Measurements from ENCODE around the gene PDE4A. TPM values are rescaled to one million over a fixed set of nuclear protein-coding genes. Genes with fewer than 3 reads are reported as not detected.

Gene PDE4A
- total and polyA plus RNA-seq, 2 experiments from 2014 or later, result 5.2 to 5.4 TPM

- Histone ChIP-seq H3K4me1 (ENCODE audit: insufficient read depth) (peaks cover 20% of the 10 kb centered on the region), H3K27ac (ENCODE audit: low read depth) (no peak overlapping the region), H3K9me2 (ENCODE audit: insufficient read depth) (no peaks in the 10 kb centered on the region), H3K36me3 (ENCODE audit: insufficient read depth) (no peaks in the 10 kb centered on the region), H3K4me3 (peak overlapping the region; percentile 67), H3F3A (replicated peaks; ENCODE audit: low read depth) (peaks cover 26% of the 10 kb centered on the region; the same call in 1 of the 2 replicates), H2AFZ (peak overlapping the region; percentile 94), H3K27me3 (ENCODE audit: insufficient read depth) (peaks cover 74% of the 10 kb centered on the region), H4K20me1 (replicated peaks; ENCODE audit: insufficient read depth) (0 out of 2 replicates have a peak, but pooled peaks cover 8% of the 10 kb centered on the region), H3K4me2 (peak overlapping the region; percentile 86), H3K79me2 (replicated peaks; ENCODE audit: insufficient read depth) (no peaks in the 10 kb centered on the region)
- no peaks in the 10 kb centered on the region; the same call in 2 of the 3 replicates for H3K36me3 Mint-ChIP-seq (ENCODE audit: low read depth)
- peak; percentile 85 for DNase-seq (ENCODE audit: low spot score)
- H3K4me3 Mint-ChIP-seq, result peak overlapping the region; percentile 75
- H3K27ac Mint-ChIP-seq, result no peak overlapping the region
- ATAC-seq, result peak; percentile 69
- peaks cover 22% of the 10 kb centered on the region for H3K4me1 Mint-ChIP-seq
- H3K9me3 Mint-ChIP-seq, result no peaks in the 10 kb centered on the region; the same call in 2 of the 3 replicates
- peak; percentile 53 for TF ChIP-seq EZH2 (IDR thresholded peaks at IDR 0.05; ENCODE audit: low read depth, unreplicated experiment)
- peak; percentile 44; the same call in 1 of the 2 replicates for TF ChIP-seq POLR2AphosphoS5 (IDR thresholded peaks at IDR 0.05; ENCODE audit: low read depth)
- TF ChIP-seq CREB1 (CRISPR knock-in tag; IDR thresholded peaks at IDR 0.05; ENCODE audit: low read depth), result peak; percentile 35; the same call in 1 of the 2 replicates
- TF ChIP-seq ZNF331 (CRISPR knock-in tag; IDR thresholded peaks at IDR 0.05; ENCODE audit: low read depth), result no peak
- peak; percentile 36 to 41 for TF ChIP-seq CTCF (conservative IDR thresholded peaks at IDR 0.05; ENCODE audit: low read depth in 2 of 2)
- H3K27me3 Mint-ChIP-seq (ENCODE audit: insufficient read depth, low read depth, poor library complexity), result peaks cover 67% of the 10 kb centered on the region
Measured at GRCh38 chr19:10514211-10515145, 94.1 kb downstream of the PDE4A start.

GRCh38 chr19:10516064-10516385 is 95.7 kb downstream of the PDE4A start:
- Histone ChIP-seq H3K36me3 (ENCODE audit: insufficient read depth) (no peaks in the 10 kb centered on the region), H2AFZ (no peak overlapping the region), H4K20me1 (replicated peaks; ENCODE audit: insufficient read depth) (0 out of 2 replicates have a peak, but pooled peaks cover 8% of the 10 kb centered on the region), H3K27ac (ENCODE audit: low read depth) (no peak overlapping the region), H3K4me1 (ENCODE audit: insufficient read depth) (peaks cover 16% of the 10 kb centered on the region), H3F3A (replicated peaks; ENCODE audit: low read depth) (peaks cover 21% of the 10 kb centered on the region; the same call in 1 of the 2 replicates), H3K27me3 (ENCODE audit: insufficient read depth) (peaks cover 85% of the 10 kb centered on the region), H3K9me2 (ENCODE audit: insufficient read depth) (no peaks in the 10 kb centered on the region), H3K4me2 (no peak overlapping the region), H3K4me3 (no peak overlapping the region), H3K79me2 (replicated peaks; ENCODE audit: insufficient read depth) (no peaks in the 10 kb centered on the region)
- Mint-ChIP-seq H3K4me1 (peaks cover 25% of the 10 kb centered on the region), H3K27me3 (ENCODE audit: insufficient read depth, low read depth, poor library complexity) (peaks cover 65% of the 10 kb centered on the region), H3K4me3 (peak overlapping the region; percentile 2; the same call in 2 of the 3 replicates), H3K27ac (no peak overlapping the region), H3K9me3 (no peaks in the 10 kb centered on the region; the same call in 2 of the 3 replicates), H3K36me3 (ENCODE audit: low read depth) (no peaks in the 10 kb centered on the region; the same call in 2 of the 3 replicates)
- DNase-seq (ENCODE audit: low spot score) (no peak), ATAC-seq (no peak)
- TF ChIP-seq ETS1 (IDR thresholded peaks at IDR 0.05), result no peak
- TF ChIP-seq ZNF462 (CRISPR knock-in tag; IDR thresholded peaks at IDR 0.05), result no peak
- TF ChIP-seq JUNB (IDR thresholded peaks at IDR 0.05; ENCODE audit: unreplicated experiment), result no peak
- TF ChIP-seq ZNF331 (CRISPR knock-in tag; IDR thresholded peaks at IDR 0.05; ENCODE audit: low read depth), result no peak
- no peak for TF ChIP-seq CREB1 (CRISPR knock-in tag; IDR thresholded peaks at IDR 0.05; ENCODE audit: low read depth)
- no peak for TF ChIP-seq STAT1 (IDR thresholded peaks at IDR 0.05; ENCODE audit: unreplicated experiment)
- no peak for TF ChIP-seq NANOG (IDR thresholded peaks at IDR 0.05; ENCODE audit: borderline replicate concordance)

Data from GM23338 (cell line).